ENCODE data around the gene PPP6R2.
A peak's percentile ranks its signal among the peaks of the same experiment; 100 is the strongest.

Gene PPP6R2

DNA sequence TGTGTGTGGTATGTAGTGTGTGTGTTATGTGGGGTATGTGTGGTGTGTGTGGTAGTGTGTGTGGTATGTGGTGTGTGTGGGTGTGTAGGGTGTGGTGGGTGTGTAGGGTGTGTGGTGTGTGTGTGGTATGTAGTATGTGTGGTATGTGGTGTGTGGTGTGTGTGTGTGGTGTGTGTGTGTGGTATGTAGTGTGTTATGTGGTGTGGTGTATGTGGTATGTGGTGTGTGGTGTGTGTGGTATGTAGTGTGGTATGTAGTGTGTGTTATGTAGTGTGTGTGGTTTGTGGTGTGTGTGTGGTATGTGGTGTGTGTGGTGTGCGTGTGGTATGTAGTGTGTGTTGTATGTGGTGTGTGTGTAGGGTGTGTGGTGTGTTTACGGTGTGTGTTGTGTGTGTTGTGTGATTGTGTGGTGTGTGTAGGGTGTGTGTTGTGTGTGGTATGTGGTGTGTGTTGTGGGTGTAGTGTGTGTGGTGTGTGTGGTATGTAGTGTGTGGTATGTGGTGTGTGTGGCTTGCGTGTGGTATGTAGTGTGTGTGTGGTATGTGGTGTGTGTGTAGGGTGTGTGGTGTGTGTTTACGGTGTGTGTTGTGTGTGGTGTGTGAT is 4.2 kb upstream of the PPP6R2 start:
- no peak for DNase-seq (ENCODE audit: low read depth)
- Histone ChIP-seq H3K36me3 (ENCODE audit: control insufficient read depth, insufficient read depth, low read length, severe bottlenecking) (no peaks in the 10 kb centered on the region), H3K9ac (ENCODE audit: low read length) (peak overlapping the region; percentile 5), H3K4me1 (ENCODE audit: control insufficient read depth, insufficient read depth, low read length) (peaks cover 3% of the 10 kb centered on the region), H3K9me3 (ENCODE audit: control insufficient read depth, low read length) (no peaks in the 10 kb centered on the region), H3K4me3 (ENCODE audit: low read length) (no peak overlapping the region), H3K27me3 (replicated peaks; ENCODE audit: control insufficient read depth, insufficient read depth, low read length) (no peaks in the 10 kb centered on the region)

- Histone ChIP-seq H3K4me1 (ENCODE audit: control insufficient read depth, insufficient read depth, low read length) (peaks cover 3% of the 10 kb centered on the region), H3K9ac (ENCODE audit: low read length) (no peak overlapping the region), H3K9me3 (ENCODE audit: control insufficient read depth, low read length) (no peaks in the 10 kb centered on the region), H3K4me3 (ENCODE audit: low read length) (no peak overlapping the region), H3K27me3 (replicated peaks; ENCODE audit: control insufficient read depth, insufficient read depth, low read length) (no peaks in the 10 kb centered on the region), H3K36me3 (ENCODE audit: control insufficient read depth, insufficient read depth, low read length, severe bottlenecking) (no peaks in the 10 kb centered on the region)
- no peak for DNase-seq (ENCODE audit: low read depth)
Measured at GRCh38 chr22:50339945-50340879, 2.9 kb upstream of the PPP6R2 start.

DNA sequence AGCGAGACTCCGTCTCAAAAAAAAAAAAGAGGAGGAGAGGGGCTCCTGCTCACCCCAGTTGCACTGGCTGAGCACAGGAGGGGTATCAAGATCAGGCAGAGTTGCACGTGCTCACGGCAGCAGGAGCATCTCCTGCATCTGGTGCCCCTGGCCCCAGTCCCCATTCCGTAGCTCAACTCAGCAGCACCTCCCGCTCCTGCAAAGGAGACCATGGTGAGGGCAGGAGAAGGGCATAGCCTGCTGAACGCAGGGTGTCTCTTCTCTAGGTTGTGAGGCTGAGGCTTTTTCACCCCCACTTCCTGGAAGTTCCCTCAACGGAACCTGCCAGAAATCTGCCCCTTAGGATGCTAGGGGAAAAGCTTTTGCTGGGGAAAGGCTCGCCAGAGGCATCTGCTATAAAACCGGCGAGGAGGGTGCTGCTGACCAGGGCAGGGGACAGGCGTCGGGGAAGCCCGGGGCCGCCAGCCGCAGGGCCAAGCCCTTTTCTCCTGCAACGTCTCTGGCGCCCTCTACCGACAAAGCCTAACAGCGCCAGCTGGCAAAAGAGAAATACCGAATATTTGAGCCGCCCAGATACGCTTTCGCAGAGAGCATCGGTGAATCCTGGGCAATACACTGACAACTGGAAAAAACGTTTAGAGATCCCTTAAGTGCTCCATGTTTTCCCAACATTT is 1.0 kb upstream of the PPP6R2 start:
- Histone ChIP-seq H3K4me1 (ENCODE audit: control insufficient read depth, insufficient read depth, low read length) (peaks cover 7% of the 10 kb centered on the region), H3K4me3 (ENCODE audit: low read length) (peak overlapping the region; percentile 90), H3K36me3 (ENCODE audit: control insufficient read depth, insufficient read depth, low read length, severe bottlenecking) (no peaks in the 10 kb centered on the region), H3K27me3 (replicated peaks; ENCODE audit: control insufficient read depth, insufficient read depth, low read length) (no peaks in the 10 kb centered on the region), H3K9me3 (ENCODE audit: control insufficient read depth, low read length) (no peaks in the 10 kb centered on the region), H3K9ac (ENCODE audit: low read length) (peak overlapping the region; percentile 93)
- peak; percentile 97 for DNase-seq (ENCODE audit: low read depth)

- Histone ChIP-seq H3K9ac (ENCODE audit: low read length) (peak overlapping the region; percentile 93), H3K36me3 (ENCODE audit: control insufficient read depth, insufficient read depth, low read length, severe bottlenecking) (no peaks in the 10 kb centered on the region), H3K4me1 (ENCODE audit: control insufficient read depth, insufficient read depth, low read length) (peaks cover 7% of the 10 kb centered on the region), H3K27me3 (replicated peaks; ENCODE audit: control insufficient read depth, insufficient read depth, low read length) (no peaks in the 10 kb centered on the region), H3K9me3 (ENCODE audit: control insufficient read depth, low read length) (no peaks in the 10 kb centered on the region), H3K4me3 (ENCODE audit: low read length) (peak overlapping the region; percentile 90)
- no peak for DNase-seq (ENCODE audit: low read depth)
Measured at GRCh38 chr22:50343541-50343935, 411 bp downstream of the PPP6R2 start.

- no peak overlapping the region for H3K9ac ChIP-seq (ENCODE audit: low read length)
- no peaks in the 10 kb centered on the region for H3K36me3 ChIP-seq (ENCODE audit: control insufficient read depth, insufficient read depth, low read length, severe bottlenecking)
- no peaks in the 10 kb centered on the region for H3K9me3 ChIP-seq (ENCODE audit: control insufficient read depth, low read length)
- DNase-seq (ENCODE audit: low read depth) = no peak
- H3K4me1 ChIP-seq (ENCODE audit: control insufficient read depth, insufficient read depth, low read length) = peaks cover 7% of the 10 kb centered on the region
- H3K4me3 ChIP-seq (ENCODE audit: low read length) = no peak overlapping the region
- H3K27me3 ChIP-seq (replicated peaks; ENCODE audit: control insufficient read depth, insufficient read depth, low read length) = no peaks in the 10 kb centered on the region
Measured at GRCh38 chr22:50346470-50346869, 3.3 kb downstream of the PPP6R2 start.

DNA sequence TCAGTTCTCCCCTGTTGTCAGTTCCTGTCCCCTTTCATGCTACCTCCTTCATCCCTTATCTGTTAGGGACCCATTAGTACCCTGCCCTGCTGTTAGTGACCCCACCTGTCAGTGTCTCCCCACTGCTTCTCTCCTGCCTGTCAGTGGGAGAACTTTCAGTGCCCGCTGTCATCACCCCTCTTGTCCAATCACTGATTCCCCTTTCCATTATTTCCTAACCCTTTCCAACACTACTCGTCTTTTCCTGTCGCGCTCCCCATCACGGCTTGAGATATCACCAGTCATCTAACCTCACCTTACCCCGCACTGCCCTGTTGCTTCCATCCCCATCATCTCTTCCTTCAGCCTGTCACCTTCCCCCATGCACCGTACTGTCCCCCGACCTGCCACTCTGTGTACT is 4.0 kb downstream of the PPP6R2 start:
- H3K4me1 ChIP-seq (ENCODE audit: control insufficient read depth, insufficient read depth, low read length) = peaks cover 7% of the 10 kb centered on the region
- no peak overlapping the region for H3K4me3 ChIP-seq (ENCODE audit: low read length)
- no peak for DNase-seq (ENCODE audit: low read depth)
- no peaks in the 10 kb centered on the region for H3K9me3 ChIP-seq (ENCODE audit: control insufficient read depth, low read length)
- no peaks in the 10 kb centered on the region for H3K36me3 ChIP-seq (ENCODE audit: control insufficient read depth, insufficient read depth, low read length, severe bottlenecking)
- H3K27me3 ChIP-seq (replicated peaks; ENCODE audit: control insufficient read depth, insufficient read depth, low read length) = no peaks in the 10 kb centered on the region
- H3K9ac ChIP-seq (ENCODE audit: low read length) = no peak overlapping the region

GRCh38 chr22:50348058-50348457 is 4.9 kb downstream of the PPP6R2 start:
- peaks cover 4% of the 10 kb centered on the region for H3K4me1 ChIP-seq (ENCODE audit: control insufficient read depth, insufficient read depth, low read length)
- H3K27me3 ChIP-seq (replicated peaks; ENCODE audit: control insufficient read depth, insufficient read depth, low read length) = no peaks in the 10 kb centered on the region
- H3K9ac ChIP-seq (ENCODE audit: low read length) = no peak overlapping the region
- H3K36me3 ChIP-seq (ENCODE audit: control insufficient read depth, insufficient read depth, low read length, severe bottlenecking) = peaks cover 5% of the 10 kb centered on the region
- DNase-seq (ENCODE audit: low read depth) = no peak
- no peaks in the 10 kb centered on the region for H3K9me3 ChIP-seq (ENCODE audit: control insufficient read depth, low read length)
- no peak overlapping the region for H3K4me3 ChIP-seq (ENCODE audit: low read length)

DNA sequence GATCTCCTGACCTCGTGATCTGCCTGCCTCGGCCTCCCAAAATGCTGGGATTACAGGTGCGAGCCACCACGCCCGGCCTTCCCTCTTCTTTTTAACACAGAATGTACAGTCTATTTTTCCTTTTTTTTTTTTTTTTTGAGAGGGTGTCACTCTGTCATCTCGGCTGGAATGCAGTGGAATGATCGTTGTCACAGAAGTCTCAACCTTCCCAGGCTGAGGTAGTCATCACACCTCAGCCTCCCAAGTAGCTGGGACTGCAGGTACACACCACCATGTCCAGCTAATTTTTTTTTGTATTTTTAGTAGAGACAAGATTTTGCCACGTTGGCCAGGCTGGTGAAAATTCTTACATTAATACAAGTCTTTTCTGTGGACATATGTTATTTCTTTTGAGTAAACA is 13.1 kb downstream of the PPP6R2 start:
- no peak for DNase-seq (ENCODE audit: low read depth)
- no peaks in the 10 kb centered on the region for H3K27me3 ChIP-seq (replicated peaks; ENCODE audit: control insufficient read depth, insufficient read depth, low read length)
- H3K4me1 ChIP-seq (ENCODE audit: control insufficient read depth, insufficient read depth, low read length) = no peaks in the 10 kb centered on the region
- no peak overlapping the region for H3K9ac ChIP-seq (ENCODE audit: low read length)
- H3K36me3 ChIP-seq (ENCODE audit: control insufficient read depth, insufficient read depth, low read length, severe bottlenecking) = peaks cover 18% of the 10 kb centered on the region
- H3K4me3 ChIP-seq (ENCODE audit: low read length) = no peak overlapping the region
- H3K9me3 ChIP-seq (ENCODE audit: control insufficient read depth, low read length) = no peaks in the 10 kb centered on the region

DNA sequence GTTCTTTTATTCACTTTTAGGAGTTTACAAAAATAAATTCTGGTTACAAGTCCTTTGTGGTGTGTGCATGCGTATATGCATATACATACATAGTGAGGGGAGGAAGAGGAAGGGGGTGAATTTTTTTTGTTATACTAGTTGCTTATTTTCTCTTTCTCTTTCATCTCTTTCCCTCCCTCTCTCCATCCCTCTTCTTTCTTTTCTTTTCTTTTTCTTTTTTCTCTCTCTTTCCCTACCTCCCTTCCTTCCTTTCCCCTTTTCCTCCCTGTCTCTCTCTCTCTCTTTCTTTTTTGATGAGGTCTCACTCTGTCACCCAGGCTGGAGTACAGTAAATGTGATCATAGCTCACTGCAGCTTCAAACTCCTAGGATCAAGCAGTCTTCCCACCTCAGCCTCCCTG is 14.1 kb downstream of the PPP6R2 start:
- H3K9ac ChIP-seq (ENCODE audit: low read length) = no peak overlapping the region
- H3K4me3 ChIP-seq (ENCODE audit: low read length) = no peak overlapping the region
- no peak for DNase-seq (ENCODE audit: low read depth)
- H3K27me3 ChIP-seq (replicated peaks; ENCODE audit: control insufficient read depth, insufficient read depth, low read length) = no peaks in the 10 kb centered on the region
- H3K4me1 ChIP-seq (ENCODE audit: control insufficient read depth, insufficient read depth, low read length) = no peaks in the 10 kb centered on the region
- peaks cover 23% of the 10 kb centered on the region for H3K36me3 ChIP-seq (ENCODE audit: control insufficient read depth, insufficient read depth, low read length, severe bottlenecking)
- H3K9me3 ChIP-seq (ENCODE audit: control insufficient read depth, low read length) = no peaks in the 10 kb centered on the region

DNA sequence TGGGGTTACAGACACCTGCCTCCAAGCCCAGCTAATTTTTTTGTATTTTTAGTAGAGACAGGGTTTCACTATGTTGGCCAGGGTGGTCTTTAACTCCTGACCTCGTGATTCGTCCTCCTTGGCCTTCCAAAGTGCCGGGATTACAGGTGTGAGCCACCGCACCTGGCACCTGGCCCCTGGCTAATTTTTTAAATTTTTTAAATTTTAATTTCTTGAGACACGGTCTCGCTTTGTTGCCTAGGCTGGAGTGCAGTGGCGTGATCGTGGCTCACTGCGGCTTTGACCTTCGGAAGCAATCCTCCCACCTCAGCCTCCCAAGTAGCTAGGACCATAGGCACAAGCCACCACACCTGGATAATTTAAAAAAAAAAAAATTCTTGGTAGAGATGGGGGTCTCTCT is 14.6 kb downstream of the PPP6R2 start:
- H3K9ac ChIP-seq (ENCODE audit: low read length) = no peak overlapping the region
- no peak overlapping the region for H3K4me3 ChIP-seq (ENCODE audit: low read length)
- H3K27me3 ChIP-seq (replicated peaks; ENCODE audit: control insufficient read depth, insufficient read depth, low read length) = no peaks in the 10 kb centered on the region
- no peaks in the 10 kb centered on the region for H3K4me1 ChIP-seq (ENCODE audit: control insufficient read depth, insufficient read depth, low read length)
- DNase-seq (ENCODE audit: low read depth) = no peak
- H3K36me3 ChIP-seq (ENCODE audit: control insufficient read depth, insufficient read depth, low read length, severe bottlenecking) = peaks cover 20% of the 10 kb centered on the region
- H3K9me3 ChIP-seq (ENCODE audit: control insufficient read depth, low read length) = no peaks in the 10 kb centered on the region

DNA sequence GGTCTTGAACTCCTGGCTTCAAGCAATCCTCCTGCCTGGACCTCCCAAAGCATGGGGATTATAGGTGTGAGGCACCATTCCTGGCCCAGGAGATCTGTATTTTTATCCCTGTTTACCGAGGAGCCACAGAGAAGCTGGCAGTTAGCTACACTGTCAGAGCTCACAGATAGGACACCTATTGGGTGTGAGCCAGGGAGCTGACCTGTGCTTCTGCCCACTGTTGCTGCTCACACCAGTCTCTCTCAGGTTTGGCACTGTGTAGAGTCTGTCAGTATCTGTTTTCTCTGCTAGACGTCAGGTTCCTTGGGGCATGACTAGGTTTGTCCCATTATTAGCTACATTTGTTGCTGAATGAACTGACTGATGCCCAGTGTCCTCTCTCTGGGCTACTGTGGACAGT is 17.5 kb downstream of the PPP6R2 start:
- Histone ChIP-seq H3K27me3 (replicated peaks; ENCODE audit: control insufficient read depth, insufficient read depth, low read length) (no peaks in the 10 kb centered on the region), H3K9ac (ENCODE audit: low read length) (no peak overlapping the region), H3K4me3 (ENCODE audit: low read length) (no peak overlapping the region), H3K36me3 (ENCODE audit: control insufficient read depth, insufficient read depth, low read length, severe bottlenecking) (peaks cover 15% of the 10 kb centered on the region), H3K4me1 (ENCODE audit: control insufficient read depth, insufficient read depth, low read length) (no peaks in the 10 kb centered on the region), H3K9me3 (ENCODE audit: control insufficient read depth, low read length) (no peaks in the 10 kb centered on the region)
- no peak for DNase-seq (ENCODE audit: low read depth)

Data from adipocyte (in vitro differentiated cells).